Measurements from ENCODE around the gene RBFOX2.
A peak's percentile ranks its signal among the peaks of the same experiment; 100 is the strongest.
"Not testable (repeated sequence)": the region's sequence is repeated elsewhere in the genome, so short reads cannot be mapped to it uniquely, and the experiment has no call there.

The RBFOX2 gene

DNA sequence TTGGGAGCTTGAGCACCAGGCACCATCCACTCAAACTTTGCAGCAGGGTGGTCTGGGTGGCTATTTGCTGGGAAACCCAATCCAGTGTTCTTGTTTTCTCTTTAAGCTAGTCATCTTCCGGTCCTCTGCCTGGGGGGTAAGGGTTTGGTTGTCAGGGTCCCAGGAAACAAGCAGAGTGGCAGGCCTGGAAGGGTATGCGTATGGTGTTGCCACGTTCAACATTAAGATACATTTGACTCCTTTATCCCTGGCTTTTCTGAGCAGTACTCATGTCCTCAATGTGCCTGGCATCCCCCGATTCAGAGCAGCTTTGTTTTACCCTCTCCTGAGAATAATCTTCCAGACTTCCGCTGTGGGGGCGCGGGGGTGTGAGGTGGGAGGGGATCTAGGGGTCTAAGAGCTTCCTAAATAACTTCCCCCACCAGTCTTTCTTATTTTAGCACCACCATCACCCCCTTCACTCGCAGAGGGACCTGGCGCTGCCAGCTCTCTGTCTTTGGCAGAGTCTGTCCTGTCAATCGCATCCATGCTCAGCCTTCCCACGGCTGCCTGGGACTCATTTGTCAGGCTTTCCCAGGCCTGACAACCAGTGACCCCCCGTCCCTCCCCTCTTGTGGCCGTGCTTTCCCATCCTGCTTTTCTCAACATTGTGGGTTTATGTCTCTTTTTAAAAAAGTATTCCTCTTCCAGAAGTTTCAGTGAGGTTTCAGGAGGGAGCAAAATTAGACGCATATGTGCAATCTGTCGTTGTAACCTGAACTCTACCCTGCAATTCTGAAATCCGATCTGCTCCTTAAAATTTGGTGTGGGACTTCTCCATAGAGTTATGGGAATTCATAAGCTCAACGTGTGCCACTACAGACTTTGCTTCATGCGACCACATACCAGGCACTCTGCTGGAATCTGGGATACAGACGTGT, 27.0 kb upstream of the RBFOX2 start:
- no peaks in the 10 kb centered on the region for H3K27me3 ChIP-seq (ENCODE audit: low read depth)
- no peaks in the 10 kb centered on the region for H3K4me1 ChIP-seq
- in situ Hi-C loops (cut with MboI; ENCODE audit: low sequenced_read_pairs): no loop called here
- no peak for DNase-seq (ENCODE audit: low spot score in 2 of 2)
- H3K4me3 ChIP-seq: no peak overlapping the region
- H3K36me3 ChIP-seq (replicated peaks): no peaks in the 10 kb centered on the region
- H3K9me3 ChIP-seq: no peaks in the 10 kb centered on the region

DNA sequence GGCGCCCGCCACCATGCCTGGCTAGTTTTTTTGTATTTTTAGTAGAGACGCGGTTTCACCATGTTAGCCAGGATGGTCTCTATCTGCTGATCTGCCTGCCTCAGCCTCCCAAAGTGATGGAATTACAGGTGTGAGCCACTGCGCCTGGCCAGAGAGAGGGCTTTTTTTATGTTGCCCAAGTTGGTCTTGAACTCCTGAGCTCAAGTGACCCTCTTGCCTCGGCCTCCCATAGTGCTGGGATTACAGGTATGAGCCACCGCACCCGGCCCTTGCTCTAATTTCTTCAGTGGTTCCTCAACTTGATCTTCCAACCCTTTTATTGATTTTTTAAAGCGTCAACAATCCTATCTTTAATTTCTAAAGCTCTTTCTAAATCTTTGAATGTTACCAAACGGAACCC, 25.8 kb upstream of the RBFOX2 start:
- H3K27me3 ChIP-seq (ENCODE audit: low read depth); H3K4me3 ChIP-seq; H3K36me3 ChIP-seq (replicated peaks); in situ Hi-C loops (cut with MboI; ENCODE audit: low sequenced_read_pairs); DNase-seq (ENCODE audit: low spot score in 2 of 2); H3K9me3 ChIP-seq; H3K4me1 ChIP-seq: not testable (repeated sequence)

DNA sequence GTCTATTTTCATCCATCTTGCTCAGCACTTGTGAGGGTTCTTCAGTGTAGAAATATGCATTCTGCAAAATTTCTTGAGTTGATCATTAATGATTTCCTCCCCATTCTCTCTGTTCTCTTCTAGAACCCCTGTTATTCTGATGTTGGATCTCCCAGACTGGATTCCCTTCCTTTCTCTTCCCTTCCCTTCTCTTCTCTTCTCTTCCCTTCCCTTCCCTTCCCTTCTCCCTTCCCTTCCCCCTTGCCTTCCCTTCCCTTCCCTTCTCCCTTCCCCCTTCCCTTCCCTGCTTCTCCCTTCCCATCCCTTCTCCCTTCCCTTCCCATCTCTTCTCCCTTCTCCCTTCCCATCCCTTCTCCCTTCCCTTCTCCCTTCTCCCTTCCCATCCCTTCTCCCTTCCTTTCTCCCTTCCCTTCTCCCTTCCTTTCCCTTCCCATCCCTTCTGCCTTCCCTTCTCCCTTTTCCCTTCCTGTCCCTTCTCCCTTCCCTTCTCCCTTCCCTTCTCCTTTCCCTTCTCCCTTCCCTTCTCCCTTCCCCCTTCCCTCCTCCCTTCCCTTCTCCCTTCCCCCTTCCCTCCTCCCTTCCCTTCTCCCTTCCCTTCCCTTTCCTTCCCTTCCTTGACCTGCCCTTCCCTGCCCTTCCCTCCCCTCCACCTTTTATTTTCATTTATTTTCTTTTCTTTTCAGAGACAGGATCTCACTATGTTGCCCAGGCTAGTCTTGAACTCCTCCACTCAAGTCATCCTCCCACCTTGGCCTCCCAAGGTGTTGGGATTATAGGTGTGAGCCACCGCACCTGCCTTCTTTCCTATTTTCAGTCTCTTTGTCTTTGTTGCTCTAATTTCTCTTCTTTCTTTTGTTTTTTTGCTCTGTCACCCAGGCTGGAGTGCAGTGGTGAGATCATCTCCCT, 24.9 kb upstream of the RBFOX2 start:
- no peaks in the 10 kb centered on the region for H3K36me3 ChIP-seq (replicated peaks)
- H3K4me1 ChIP-seq: no peaks in the 10 kb centered on the region
- H3K9me3 ChIP-seq: no peaks in the 10 kb centered on the region
- no peak for DNase-seq (ENCODE audit: low spot score in 2 of 2)
- H3K27me3 ChIP-seq (ENCODE audit: low read depth): no peaks in the 10 kb centered on the region
- in situ Hi-C loops (cut with MboI; ENCODE audit: low sequenced_read_pairs): no loop called here
- H3K4me3 ChIP-seq: no peak overlapping the region

GRCh38 chr22:36052505-36052941, 23.9 kb upstream of the RBFOX2 start:
- no peak overlapping the region for H3K4me3 ChIP-seq
- DNase-seq (ENCODE audit: low spot score in 2 of 2): no peak
- no peaks in the 10 kb centered on the region for H3K4me1 ChIP-seq
- no peaks in the 10 kb centered on the region for H3K36me3 ChIP-seq (replicated peaks)
- in situ Hi-C loops (cut with MboI; ENCODE audit: low sequenced_read_pairs): no loop called here
- no peaks in the 10 kb centered on the region for H3K27me3 ChIP-seq (ENCODE audit: low read depth)
- H3K9me3 ChIP-seq: no peaks in the 10 kb centered on the region

DNA sequence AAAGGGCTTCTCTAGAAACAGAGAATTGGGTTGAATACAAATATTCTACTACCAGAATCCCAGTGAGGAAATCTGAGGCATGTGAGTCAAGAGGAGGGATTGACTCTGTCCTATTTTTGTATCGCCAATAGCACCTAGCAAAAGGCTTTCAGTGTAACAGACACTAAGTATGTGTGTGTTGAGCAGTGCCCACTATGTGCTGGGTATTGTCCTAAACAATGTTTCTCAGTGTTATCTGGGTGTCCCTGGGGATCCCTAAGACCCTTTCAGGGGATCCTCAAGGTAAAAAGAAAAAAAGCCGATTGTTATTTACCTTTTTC, 21.0 kb upstream of the RBFOX2 start:
- no peaks in the 10 kb centered on the region for H3K4me1 ChIP-seq
- DNase-seq (ENCODE audit: low spot score in 2 of 2): no peak
- no peak overlapping the region for H3K4me3 ChIP-seq
- H3K36me3 ChIP-seq (replicated peaks): no peaks in the 10 kb centered on the region
- H3K27me3 ChIP-seq (ENCODE audit: low read depth): no peaks in the 10 kb centered on the region
- no peaks in the 10 kb centered on the region for H3K9me3 ChIP-seq
- in situ Hi-C loops (cut with MboI; ENCODE audit: low sequenced_read_pairs): no loop called here

GRCh38 chr22:36048911-36049677, 20.5 kb upstream of the RBFOX2 start:
- Histone ChIP-seq H3K4me3 (no peak overlapping the region), H3K27me3 (ENCODE audit: low read depth) (no peaks in the 10 kb centered on the region), H3K36me3 (replicated peaks) (no peaks in the 10 kb centered on the region), H3K4me1 (no peaks in the 10 kb centered on the region), H3K9me3 (no peaks in the 10 kb centered on the region)
- in situ Hi-C loops (cut with MboI; ENCODE audit: low sequenced_read_pairs): no loop called here
- no peak for DNase-seq (ENCODE audit: low spot score in 2 of 2)

GRCh38 chr22:36044517-36044916, 15.9 kb upstream of the RBFOX2 start:
- H3K4me1 ChIP-seq; H3K36me3 ChIP-seq (replicated peaks); H3K27me3 ChIP-seq (ENCODE audit: low read depth); H3K9me3 ChIP-seq; DNase-seq (ENCODE audit: low spot score in 2 of 2); in situ Hi-C loops (cut with MboI; ENCODE audit: low sequenced_read_pairs); H3K4me3 ChIP-seq: not testable (repeated sequence)

DNA sequence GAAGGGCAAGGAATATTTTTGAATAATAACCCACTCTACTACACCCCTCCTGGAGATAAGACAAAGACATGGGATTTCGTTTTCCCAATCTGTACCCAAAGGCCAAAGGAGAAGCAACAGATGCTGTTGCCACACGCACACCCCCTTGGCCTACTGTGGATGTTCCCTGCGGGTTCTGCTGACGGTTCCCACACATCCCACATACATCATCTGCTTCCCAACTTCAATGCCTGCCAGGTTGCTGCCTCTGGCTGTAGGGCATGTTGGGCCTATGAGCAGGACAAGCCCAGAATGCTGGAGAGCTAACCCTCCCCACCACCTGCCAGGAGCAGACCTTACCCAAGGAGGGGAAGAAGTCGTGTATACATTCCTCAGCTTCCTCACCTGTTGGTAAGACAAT, 13.6 kb upstream of the RBFOX2 start:
- Histone ChIP-seq H3K36me3 (replicated peaks) (no peaks in the 10 kb centered on the region), H3K9me3 (no peaks in the 10 kb centered on the region), H3K4me1 (no peaks in the 10 kb centered on the region), H3K27me3 (ENCODE audit: low read depth) (no peaks in the 10 kb centered on the region), H3K4me3 (no peak overlapping the region)
- no peak for DNase-seq (ENCODE audit: low spot score in 2 of 2)
- in situ Hi-C loops (cut with MboI; ENCODE audit: low sequenced_read_pairs): no loop called here

DNA sequence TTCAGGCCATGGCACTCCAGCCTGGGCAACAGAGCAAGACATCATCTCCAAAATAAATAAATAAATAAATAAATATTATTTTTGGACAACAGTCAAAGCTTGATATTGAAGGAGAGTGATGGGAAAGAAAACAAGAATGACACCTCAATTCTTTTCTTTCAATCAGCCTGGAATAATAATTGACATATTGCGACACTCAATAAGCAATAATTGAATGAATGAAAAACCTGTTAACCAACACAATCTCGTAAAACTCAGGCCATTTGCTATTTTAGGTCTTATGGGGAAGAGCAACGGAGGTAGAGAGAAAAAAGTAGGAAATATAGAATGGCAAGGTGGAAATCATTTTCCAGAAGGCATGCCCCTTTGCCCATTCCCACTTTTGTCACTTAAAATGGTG, 10.5 kb upstream of the RBFOX2 start:
- DNase-seq (ENCODE audit: low spot score in 2 of 2): no peak
- in situ Hi-C loops (cut with MboI; ENCODE audit: low sequenced_read_pairs): no loop called here
- H3K4me3 ChIP-seq: no peak overlapping the region
- peaks cover 24% of the 10 kb centered on the region for H3K4me1 ChIP-seq
- H3K9me3 ChIP-seq: no peaks in the 10 kb centered on the region
- no peaks in the 10 kb centered on the region for H3K36me3 ChIP-seq (replicated peaks)
- no peaks in the 10 kb centered on the region for H3K27me3 ChIP-seq (ENCODE audit: low read depth)

- Histone ChIP-seq H3K36me3 (replicated peaks) (no peaks in the 10 kb centered on the region), H3K4me3 (no peak overlapping the region), H3K4me1 (peaks cover 24% of the 10 kb centered on the region), H3K27me3 (ENCODE audit: low read depth) (no peaks in the 10 kb centered on the region), H3K9me3 (no peaks in the 10 kb centered on the region)
- no peak for DNase-seq (ENCODE audit: low spot score in 2 of 2)
- in situ Hi-C loops (cut with MboI; ENCODE audit: low sequenced_read_pairs): no loop called here
Measured at GRCh38 chr22:36037102-36037758, 8.6 kb upstream of the RBFOX2 start.

- peak; percentile 46 to 58 for DNase-seq (ENCODE audit: low spot score in 2 of 2)
- Histone ChIP-seq H3K27me3 (ENCODE audit: low read depth) (no peaks in the 10 kb centered on the region), H3K9me3 (no peaks in the 10 kb centered on the region), H3K36me3 (replicated peaks) (no peaks in the 10 kb centered on the region), H3K4me1 (peaks cover 24% of the 10 kb centered on the region), H3K4me3 (no peak overlapping the region)
- in situ Hi-C loops (cut with MboI; ENCODE audit: low sequenced_read_pairs): no loop called here
Measured at GRCh38 chr22:36036167-36036624, 7.6 kb upstream of the RBFOX2 start.

GRCh38 chr22:36032611-36033010, 4.0 kb upstream of the RBFOX2 start:
- H3K4me3 ChIP-seq: no peak overlapping the region
- peaks cover 29% of the 10 kb centered on the region for H3K4me1 ChIP-seq
- H3K9me3 ChIP-seq: no peaks in the 10 kb centered on the region
- no peaks in the 10 kb centered on the region for H3K27me3 ChIP-seq (ENCODE audit: low read depth)
- no peaks in the 10 kb centered on the region for H3K36me3 ChIP-seq (replicated peaks)
- DNase-seq (ENCODE audit: low spot score in 2 of 2): no peak
- in situ Hi-C loops (cut with MboI; ENCODE audit: low sequenced_read_pairs): no loop called here

DNA sequence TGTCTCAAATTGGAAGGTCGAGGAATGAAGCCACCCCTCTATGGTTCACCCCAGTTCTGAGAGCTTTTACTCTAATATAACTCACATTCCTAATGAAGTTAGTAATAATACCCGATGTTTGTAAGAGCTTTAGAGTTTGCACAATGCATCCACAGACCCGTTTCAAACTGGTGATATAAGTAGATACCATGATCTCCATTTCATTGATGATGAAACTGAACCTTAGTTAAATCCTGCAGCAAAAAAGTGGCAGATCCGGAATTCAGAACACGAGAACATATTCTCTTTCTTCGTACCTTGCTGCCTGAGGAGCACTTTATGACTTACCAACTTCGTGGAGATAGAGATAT, 757 bp upstream of the RBFOX2 start:
- Histone ChIP-seq H3K9me3 (no peaks in the 10 kb centered on the region), H3K27me3 (ENCODE audit: low read depth) (no peaks in the 10 kb centered on the region), H3K36me3 (replicated peaks) (0 out of 2 replicates have a peak, but pooled peaks cover 4% of the 10 kb centered on the region), H3K4me3 (peak overlapping the region; percentile 24), H3K4me1 (peaks cover 20% of the 10 kb centered on the region)
- in situ Hi-C loops (cut with MboI; ENCODE audit: low sequenced_read_pairs): no loop called here
- no peak for DNase-seq (ENCODE audit: low spot score in 2 of 2)

Data from HAP-1 (cell line).